Dedifferentiated amniotic fluid mesenchymal stem cell (primary cell): ENCODE measurements around the gene WDR62.
"Not testable (repeated sequence)": the region's sequence is repeated elsewhere in the genome, so short reads cannot be mapped to it uniquely, and the experiment has no call there.

Experiments
- DNase-seq: peaks from one replicate; pipeline ENCODE4 v3.0.0-alpha.2; 2016; ENCODE audit errors: extremely low spot score

The WDR62 gene

GRCh38 chr19:36110487-36111199 is 55.9 kb downstream of the WDR62 start, which contains the start of gene OVOL3:
OVOL3 (plus strand) TSS chr19:36111143; CDS start chr19:36111203, 60 bp downstream.
- no peak for DNase-seq

- no peak for DNase-seq
Observed at GRCh38 chr19:36111200-36111539, 56.5 kb downstream of the WDR62 start.

GRCh38 chr19:36112678-36113077 is 58.0 kb downstream of the WDR62 start:
- no peak for DNase-seq

- no peak for DNase-seq
Observed at GRCh38 chr19:36113425-36113824, 58.7 kb downstream of the WDR62 start.

GRCh38 chr19:36113894-36114720 is 59.4 kb downstream of the WDR62 start:
- DNase-seq, result no peak

- peak; percentile 100 for DNase-seq
Observed at GRCh38 chr19:36114721-36115452, 60.2 kb downstream of the WDR62 start, which contains the start of gene POLR2I. POLR2I (minus strand) TSS chr19:36114875; CDS start chr19:36114856, 19 bp downstream.

- DNase-seq, result no peak
Observed at GRCh38 chr19:36115453-36116343, 61.0 kb downstream of the WDR62 start, which contains the start of gene TBCB. TBCB (plus strand) TSS chr19:36115468; CDS start chr19:36115561, 93 bp downstream.

- DNase-seq, result no peak
Observed at GRCh38 chr19:36116344-36116637, 61.6 kb downstream of the WDR62 start.

- no peak for DNase-seq
Observed at GRCh38 chr19:36120092-36120983, 65.6 kb downstream of the WDR62 start.

- no peak for DNase-seq
Observed at GRCh38 chr19:36120984-36121358, 66.3 kb downstream of the WDR62 start.

- no peak for DNase-seq
Observed at GRCh38 chr19:36121486-36122124, 66.9 kb downstream of the WDR62 start.

- no peak for DNase-seq
Observed at GRCh38 chr19:36125557-36125956, 70.9 kb downstream of the WDR62 start.

- DNase-seq, result no peak
Observed at GRCh38 chr19:36128392-36128736, 73.7 kb downstream of the WDR62 start.

- not testable (repeated sequence) for DNase-seq
Observed at GRCh38 chr19:36131221-36131620, 76.5 kb downstream of the WDR62 start.

- DNase-seq, result not testable (repeated sequence)
Observed at GRCh38 chr19:36134867-36135266, 80.2 kb downstream of the WDR62 start.

GRCh38 chr19:36136964-36137686 is 82.4 kb downstream of the WDR62 start:
- DNase-seq, result peak; percentile 61

- no peak for DNase-seq
Observed at GRCh38 chr19:36139120-36139472, 84.4 kb downstream of the WDR62 start.

GRCh38 chr19:36139473-36140303 is 85.0 kb downstream of the WDR62 start, which contains the start of gene CAPNS1:
CAPNS1 (plus strand) TSS chr19:36140066; CDS start chr19:36141012, 946 bp downstream.
- DNase-seq, result peak; percentile 93
